ENCODE measurements around the gene SF3A2.

SF3A2 gene

DNA sequence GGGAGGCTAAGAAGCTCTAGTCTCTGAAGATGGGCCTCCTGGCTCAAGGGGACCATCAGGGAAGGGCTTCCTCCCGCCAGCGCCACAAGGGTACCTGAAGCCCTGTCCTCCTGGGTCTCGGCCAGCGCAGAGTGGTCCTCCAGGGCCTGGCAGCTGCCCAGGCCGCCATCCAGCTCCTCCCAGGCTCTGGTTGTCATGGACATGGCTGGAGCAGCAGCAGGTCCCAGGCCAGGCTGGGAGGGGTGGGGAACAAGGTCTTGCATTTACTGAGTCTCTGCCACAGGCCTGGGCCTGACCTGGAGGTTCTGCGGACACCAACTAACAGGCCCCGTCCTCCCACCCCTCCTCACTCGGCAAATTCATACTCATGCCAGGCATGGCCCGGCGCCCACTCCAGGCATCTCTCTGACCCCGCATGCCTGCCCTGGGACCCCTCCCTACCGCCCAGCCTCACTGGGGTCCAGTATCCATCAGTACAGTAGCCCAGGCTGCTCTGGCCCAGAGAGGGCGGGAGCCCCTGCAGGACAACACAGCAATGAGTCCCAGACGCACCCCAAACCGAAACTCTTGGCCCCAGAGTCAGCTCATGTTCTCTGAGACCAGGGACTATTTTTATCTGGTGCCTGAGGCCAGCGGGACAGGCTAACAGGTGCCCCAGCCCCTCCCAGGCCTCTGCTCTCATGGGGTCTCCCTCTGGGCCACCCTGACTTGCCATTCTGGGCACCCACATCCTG, 18.7 kb downstream of the SF3A2 start:
- no peak for DNase-seq

DNA sequence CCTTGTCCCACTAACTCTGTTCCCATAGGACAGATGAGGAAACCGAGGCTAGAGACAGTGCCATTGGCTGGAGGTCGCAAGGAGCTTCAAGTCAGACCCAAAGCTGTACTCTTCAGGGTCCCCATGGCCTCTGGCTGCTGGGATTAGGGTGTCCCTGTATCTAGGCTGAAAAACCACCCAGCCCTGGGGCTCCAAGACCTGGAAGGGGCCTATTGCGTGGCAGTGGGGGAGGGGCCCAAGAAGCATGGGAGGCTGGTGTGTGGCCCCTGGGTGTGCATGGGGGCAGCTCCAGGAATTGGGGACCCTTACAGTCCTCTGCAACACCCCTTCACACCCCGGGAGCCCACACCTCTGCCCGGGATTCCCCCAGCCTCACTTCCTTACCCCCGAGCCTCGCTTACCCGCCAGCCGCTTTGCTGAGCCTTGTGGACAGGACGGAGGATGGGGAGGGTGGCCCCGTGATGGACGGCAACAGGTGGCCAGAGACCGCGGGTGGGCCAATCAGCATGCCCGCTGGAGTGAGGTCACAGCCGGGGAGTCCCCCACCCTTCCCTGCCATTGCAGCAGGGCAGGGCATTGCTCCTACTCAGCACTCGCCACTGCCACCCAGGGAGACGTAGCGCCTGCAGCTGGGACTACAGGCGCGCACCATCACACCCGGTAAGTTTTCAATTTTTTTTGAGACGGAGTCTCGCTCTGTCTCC, 19.5 kb downstream of the SF3A2 start, which contains the start of gene JSRP1:
Gene JSRP1, minus strand, starts transcription at position 436 of the 704 bp plus-strand sequence. CDS start 1,103 bp downstream, outside the sequence.
- no peak for DNase-seq

DNA sequence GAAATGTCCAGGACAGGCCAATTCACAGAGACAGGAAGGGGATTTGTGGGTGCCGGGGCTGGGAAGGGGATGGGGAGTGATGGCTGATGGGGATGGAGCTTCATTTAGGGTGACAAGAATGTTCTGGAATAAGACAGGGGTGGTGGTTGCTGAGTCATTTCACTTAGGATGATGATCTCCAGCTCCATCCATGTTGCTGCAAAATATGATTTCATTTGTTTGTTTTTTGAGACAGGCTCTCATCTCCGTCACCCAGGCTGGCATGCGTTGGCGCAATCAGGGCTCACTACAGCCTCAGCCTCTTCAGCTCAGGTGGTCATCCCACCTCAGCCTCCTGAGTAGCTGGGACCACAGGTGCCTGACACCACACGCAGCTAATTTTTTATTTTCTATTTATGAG, 22.7 kb downstream of the SF3A2 start:
- DNase-seq: no peak

DNA sequence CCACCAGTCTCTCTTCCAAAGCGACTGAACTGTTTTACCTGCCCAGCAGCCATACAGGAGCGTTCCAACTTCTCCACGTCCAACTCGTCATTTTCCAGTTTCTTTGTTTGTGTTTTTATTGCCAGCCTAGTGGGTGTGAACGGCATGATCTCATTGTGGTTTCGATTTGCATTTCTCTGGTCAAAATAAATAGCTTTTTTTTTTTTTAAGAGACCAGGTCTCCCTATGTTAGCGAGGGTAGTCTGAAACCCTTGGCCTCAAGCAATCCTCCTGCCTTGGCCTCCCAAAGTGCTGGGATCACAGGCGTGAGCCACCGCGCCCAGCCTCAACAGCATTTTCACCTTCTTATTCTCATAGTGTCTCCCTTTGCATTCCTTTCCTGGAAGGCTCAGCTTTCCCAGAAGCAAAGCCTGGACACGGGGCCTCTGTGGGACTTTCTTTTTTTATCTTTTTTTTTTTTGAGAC, 23.7 kb downstream of the SF3A2 start:
- DNase-seq: no peak

DNA sequence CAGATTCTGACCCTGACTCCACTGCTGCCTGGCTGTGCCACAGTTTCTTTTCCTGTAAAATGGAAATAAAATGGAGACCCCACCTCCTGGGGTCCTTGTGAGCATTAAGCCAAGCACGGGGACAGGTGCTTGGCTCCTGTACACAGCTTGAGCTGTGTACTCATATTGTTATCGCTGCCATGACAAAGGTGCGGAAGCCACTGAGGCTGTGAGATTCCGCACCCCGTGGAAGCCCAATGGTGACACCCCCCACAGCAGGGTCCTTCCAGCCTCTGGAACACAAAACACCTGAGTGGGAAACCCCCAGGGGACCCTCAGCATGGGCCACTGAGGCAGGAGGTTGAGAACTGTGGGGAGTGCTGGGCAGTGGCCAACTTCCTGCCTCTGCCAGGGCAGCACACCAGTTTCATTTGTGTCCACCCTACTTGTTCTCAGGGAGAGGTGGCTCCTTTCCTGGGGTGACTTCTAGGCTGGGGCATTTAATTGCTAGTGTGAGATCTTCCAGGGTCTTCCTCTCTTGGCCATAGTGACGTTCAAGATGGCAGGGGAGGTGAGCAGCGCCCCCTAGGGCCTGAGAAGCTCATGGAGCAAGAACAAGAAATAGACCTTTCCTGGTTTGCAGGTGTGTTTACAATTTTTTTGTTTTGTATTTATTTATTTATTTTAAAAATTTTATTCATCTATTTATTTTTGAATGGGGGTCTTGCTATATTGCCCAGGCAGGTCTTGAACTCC, 25.0 kb downstream of the SF3A2 start:
- peak in 1 of 4 experiments; percentile 41 for DNase-seq

DNA sequence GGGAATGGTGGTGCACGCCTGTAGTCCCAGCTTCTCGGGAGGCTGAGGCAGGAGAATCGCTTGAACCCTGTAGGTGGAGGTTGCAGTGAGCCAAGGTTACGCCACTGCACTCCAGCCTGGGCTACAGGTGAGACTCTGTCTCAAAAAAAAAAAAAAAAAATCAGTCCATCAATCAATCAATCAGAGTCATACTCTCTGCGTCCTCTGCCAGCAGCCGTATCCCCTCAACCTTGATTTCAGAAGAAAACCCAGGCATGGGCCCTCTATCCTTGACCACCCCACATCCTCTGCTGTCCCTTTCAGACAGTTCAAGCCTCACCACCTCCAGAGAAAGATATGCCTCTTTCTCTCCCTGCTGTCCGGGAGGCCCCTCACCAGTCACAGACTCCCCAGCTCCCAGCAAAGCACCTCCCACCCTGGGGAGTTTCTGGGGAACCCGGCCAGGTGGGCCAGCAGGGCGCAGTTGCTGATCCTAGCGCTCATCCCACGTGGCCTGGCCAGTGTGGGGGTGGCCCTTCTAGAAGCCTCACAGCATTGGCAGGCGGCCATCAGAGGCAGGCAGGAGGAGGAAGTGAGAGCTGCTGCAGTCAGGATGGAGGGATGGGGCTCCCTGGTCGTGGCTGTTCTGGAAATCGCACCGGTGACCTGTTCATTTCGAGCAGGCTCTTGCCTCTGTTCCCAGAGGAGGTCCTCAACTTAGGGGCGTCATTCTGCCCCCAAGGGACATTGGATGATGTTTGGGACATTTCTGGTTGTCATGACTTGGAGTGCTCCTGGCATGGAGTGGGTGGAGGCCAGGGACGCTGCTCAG, 29.8 kb downstream of the SF3A2 start:
- no peak for DNase-seq

DNA sequence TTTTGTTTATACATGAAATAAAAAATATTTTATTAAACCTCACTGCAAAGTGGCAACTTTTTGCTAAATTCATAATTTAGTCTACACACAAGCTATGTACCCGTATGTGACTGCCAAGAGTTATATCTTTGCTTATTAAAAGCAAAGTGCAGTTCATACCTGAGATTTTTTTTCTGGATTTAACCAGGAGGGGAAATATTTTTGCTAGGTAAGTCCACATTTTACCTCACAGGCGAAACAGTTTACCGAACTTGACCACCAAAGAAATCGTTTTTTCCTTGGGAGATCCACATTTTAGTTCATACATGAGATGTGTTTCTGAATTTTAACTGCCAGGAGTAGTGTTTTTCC, 31.8 kb downstream of the SF3A2 start:
- no peak for DNase-seq

DNA sequence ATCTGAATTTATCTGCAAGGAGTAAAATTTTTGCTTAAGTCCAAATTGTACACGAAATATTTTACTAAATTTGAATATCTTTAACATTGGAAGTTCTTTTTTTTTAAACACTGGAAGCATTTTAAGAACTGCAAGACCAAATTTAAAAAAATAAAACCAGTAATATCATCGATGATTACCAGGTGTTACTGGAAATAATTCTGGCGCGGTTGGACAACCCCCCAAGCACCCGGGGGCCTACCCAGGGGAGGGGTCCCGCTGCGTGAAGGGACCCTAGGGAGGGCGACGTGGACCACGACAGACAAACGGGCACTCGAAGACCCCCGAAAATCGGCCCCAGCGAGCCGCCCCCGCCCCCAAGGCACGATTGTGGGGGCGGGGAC, 32.2 kb downstream of the SF3A2 start:
- no peak for DNase-seq

DNA sequence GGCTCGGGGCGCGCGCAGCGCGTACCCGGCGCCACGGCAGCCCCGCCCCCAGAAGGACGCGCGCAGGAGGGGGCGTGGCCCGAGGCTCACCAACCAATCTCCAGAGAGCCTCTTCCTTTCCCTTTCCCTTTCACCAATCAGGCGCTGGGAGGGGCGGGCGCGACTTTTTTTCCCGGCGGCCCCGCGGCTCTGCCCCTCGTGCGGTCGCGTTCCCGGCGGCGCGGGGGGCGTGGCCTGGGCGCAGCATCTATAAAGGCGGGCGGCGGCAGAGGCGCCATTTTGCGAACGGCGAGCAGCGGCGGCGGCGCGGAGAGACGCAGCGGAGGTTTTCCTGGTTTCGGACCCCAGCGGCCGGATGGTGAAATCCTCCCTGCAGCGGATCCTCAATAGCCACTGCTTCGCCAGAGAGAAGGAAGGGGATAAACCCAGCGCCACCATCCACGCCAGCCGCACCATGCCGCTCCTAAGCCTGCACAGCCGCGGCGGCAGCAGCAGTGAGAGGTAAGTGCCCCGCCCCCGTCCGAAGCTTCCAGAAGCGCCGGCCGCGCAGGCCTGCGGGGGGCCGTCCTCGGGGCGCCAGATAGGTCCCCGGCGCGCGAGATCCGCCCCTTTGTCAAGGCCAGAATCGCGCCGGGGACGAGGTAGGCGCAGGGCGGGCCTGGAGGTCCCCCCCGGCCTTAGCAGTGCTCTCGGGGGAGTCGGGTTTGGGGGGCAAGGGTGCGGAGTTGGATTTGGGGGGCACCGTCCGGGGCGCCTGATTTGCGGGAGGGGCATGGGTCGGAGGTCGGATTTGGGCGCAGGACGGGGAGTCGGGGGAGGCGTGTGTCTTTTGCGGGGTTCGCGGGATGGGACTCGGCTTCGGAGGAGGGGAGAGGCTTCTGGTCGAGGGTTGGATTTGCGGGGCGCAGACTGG, 32.9 kb downstream of the SF3A2 start:
- peak; percentile 98 to 99 (median 99) for DNase-seq

DNA sequence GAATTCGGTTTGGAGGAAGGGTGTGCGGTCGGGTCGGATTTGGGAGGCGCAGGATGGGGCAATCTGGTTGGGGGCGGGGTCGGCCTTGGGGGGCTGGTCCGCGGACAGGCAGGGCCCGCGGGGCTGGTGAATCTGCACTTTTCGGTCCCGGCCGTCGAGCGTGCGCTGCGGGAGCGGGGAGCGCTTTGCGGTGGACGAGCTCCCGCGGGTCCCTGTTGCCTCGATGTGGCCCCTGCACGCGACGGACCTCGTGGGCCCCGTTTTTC, 33.5 kb downstream of the SF3A2 start:
- peak in 1 of 4 experiments; percentile 43 for DNase-seq

DNA sequence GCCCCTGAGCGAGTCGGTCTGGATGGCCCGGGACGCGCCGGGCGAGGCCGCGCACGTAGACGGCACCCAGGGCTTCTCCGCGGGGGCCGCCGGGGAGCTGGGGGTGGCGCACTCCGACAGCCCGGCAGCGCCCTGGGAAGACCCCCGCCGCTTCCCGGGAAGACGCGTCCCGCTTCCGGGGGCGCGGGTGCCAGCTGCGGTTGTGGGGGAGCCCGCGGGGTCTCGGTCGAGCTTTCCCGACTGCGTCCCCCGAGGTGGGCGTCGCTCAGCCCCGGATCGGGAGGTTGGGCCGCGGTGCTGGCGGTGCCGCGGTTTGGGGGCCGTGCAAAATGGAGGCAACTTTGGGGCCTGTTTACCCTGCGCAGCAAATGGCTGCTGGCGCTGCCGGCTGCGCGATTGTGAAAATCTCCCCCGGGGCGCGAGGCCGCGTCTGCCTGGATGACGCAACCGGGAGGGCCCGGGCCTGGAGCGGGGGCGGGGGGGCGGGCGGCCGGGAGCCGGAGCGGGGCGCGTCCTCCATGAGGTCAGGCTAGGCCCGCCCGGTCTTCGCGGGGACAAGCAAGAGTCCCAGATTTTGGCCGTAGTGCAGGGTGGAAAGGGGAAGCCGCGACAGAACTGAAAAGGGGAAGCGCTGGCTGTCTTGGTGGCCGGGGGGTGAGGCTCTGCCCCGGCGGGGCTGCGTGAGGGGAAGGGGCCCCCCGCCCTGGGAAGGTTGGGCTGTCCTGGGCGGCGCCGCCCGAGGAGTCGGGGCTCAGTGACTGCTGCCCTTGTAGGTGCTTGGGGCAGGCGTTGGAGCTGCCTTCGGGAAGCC, 34.0 kb downstream of the SF3A2 start:
- DNase-seq: peak in 3 of 4 experiments; percentile 31 to 51 (median 43)

DNA sequence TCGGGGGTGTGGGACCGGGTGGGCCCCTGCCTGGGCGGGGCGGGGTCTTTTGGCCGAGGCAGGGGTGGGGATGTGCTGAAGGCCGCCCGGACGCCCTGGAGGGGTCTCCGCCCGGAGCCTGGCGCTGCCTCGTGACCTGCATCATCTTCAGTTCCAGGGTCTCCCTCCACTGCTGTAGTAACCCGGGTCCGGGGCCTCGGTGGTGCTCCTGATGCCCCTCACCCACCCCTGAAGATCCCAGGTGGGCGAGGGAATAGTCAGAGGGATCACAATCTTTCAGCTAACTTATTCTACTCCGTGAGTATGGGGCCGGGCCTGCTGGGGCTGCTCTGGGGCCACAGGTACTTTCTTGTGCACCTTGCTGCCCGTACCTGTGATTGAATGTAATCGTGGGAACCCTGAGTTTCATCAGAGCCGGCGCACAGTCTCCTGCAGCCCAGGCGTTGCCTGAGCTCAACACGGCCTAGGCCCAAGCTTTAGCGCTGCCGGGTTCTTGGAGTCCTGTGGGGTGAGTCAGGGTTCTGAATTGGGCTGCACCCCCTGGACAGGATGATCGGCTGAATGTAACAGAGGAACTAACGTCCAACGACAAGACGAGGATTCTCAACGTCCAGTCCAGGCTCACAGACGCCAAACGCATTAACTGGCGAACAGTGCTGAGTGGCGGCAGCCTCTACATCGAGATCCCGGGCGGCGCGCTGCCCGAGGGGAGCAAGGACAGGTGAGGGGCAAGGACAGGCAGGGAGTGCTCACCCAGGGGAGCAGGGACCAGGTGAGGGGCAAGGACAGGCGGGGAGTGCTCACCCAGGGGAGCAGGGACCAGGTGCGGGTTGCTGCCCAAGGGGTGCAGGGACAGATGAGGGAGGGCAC, 34.8 kb downstream of the SF3A2 start:
- DNase-seq: no peak

DNA sequence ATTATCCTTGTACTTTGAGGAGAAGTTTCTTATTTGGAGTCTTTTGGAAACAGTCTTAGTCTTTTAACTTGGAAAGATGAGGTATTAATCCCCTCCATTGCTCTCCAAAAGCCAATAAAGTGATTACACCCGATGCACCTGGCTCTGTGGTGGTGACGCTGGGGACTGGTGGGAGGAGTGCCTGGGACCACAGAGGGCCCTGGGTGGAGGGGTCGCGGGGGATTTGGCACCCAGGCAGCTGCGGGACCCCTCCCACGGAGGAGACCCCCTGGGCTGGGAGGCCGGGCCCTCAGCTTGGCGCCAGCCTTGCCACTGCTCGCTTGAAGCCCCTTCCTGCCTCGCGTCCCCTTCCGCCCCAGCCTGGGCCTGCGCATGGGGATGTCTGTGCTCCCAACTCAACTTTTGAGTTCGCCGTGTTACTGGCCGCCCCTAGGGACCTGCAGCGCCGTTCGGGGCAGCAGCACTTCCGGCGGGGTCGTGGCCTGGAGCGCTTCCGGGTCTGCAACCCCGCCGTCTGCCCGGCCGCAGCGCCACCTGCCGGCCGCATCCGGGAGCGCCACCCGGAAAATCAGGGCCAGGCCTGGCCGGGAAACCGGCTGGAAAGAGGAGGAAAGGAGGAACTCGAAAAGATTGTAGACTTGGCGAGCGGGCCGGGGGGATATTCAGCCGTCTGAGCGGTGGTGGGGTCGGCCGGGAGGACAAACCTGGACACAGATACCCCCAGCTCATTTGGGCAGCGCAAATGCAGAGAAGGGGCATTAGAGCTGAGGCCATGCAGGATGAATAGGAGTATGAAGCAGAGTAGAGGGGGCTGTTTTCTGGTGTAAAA, 36.9 kb downstream of the SF3A2 start:
- peak; percentile 46 to 67 (median 54) for DNase-seq

DNA sequence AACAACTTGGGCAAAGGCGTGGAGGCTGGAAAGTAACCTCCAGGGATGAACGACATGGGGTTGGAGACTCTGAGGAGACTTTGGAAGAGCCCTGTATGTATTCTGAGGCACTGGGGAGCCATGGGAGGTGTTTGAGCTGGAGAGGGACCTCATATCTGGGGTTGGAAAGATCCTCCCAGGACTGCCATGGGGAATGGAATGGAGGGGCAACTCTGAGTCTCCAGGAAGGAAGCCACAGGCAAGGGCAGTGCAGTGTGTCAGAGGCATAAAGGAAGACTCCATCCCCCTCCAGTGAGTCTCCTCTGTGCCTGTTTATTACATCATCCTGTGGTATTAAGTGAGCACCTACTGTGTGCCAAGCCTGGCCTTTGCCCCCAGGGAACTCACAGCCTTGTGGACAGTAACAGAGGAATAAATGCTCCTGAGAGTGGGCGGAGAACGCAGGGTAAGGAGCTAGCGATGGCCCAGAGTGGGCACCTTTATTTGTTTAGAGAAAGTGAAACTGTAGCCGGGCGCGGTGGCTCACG, 37.6 kb downstream of the SF3A2 start:
- no peak for DNase-seq

DNA sequence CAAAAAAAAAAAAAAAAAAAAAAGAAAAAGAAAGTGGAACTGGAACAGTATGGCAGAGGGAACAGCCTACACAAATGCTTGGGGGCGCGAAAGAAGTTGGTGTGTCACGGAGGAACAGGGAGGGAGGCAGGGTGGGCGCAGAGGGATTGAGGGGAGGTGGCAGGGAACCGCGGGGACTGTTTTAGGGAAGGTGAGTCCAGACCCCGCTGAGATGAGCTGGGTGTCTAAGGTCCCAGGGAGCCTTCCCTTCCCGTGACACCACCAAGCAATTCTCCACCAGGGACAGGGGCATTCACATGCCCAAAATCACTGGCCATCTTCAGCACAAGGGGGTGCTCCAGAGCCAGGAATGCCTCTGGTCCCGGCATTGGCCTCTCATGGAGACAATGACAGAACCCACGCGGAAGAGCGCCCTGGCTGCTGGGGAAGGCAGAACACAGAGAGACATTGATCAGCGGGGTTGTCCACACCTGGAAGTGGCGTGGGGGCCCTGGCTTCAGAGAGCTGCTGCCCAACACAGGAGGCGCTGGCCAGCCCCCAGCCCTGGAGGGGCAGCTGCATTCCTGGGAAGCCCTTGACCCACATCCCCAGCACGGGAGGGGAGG, 38.4 kb downstream of the SF3A2 start:
- DNase-seq: peak in 1 of 4 experiments; percentile 51

DNA sequence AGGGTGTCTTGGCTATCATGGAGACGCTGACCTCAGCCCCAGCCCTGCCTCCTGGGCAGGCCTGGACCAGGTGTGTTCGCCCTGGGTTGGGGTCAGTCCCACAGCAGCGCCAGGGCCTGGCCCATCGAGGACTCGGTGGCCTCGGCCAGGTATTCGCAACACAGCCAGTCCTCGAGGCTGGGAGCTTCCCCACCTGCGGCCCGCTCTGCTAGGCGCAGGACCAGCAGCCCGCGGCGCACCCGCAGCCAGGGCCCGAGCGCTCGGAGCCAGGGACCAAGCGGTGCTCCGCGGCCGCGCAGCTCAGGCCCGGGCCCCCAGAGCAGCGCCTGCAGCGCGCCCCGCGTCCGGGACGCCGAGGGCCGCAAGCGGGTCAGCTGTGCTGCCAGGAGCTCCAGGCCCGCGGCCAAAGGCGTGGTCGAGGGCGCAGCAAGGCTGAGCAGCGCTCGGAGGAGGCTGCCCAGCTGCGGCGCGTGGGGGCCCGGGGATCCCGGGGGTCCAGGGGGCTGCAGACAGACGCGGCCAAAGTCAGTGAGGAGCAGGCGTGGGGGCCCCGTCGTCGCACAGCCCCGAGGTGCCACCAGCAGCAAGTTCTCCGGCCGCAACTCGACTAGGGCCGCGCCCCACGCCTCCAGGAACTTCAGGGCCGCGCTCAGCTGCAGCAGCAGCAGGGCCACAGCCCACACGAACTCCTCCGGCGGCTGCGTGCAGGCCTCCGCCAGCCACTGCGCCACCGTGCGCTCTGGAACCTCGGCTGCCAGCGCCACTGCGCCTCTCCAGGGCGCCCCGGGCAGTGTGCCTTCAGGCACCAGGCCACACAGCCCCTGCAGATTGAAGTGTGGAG, 39.2 kb downstream of the SF3A2 start:
- no peak for DNase-seq

DNA sequence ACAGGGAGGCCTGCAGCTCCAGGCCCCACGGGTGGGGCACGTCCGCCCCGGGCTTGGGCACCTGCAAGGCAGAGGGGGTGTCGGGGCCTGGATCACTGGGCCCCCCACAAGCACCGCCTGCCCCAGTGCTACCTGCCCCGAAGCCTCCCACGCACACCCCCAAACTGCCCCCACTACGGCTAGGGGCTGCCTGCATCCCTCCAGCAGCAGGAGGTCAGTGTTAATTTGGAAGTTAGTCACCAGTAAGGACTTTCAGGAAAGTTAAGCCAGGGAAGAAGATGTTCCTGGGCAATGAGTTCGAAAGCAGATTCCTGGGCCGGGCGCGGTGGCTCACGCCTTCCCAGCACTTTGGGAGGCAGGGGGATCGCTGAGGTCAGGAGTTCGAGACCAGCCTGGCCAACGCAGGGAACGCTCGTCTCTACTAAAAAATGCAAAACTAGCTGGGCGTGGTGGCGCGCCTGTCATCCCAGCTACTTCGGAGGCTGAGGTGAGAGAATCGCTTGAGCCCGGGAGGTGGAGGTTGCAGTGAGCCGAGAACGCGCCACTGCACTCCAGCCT, 39.9 kb downstream of the SF3A2 start:
- no peak for DNase-seq

Data from activated naive CD4-positive, alpha-beta T cell (primary cell).